GM18907 (cell line): ENCODE measurements around the gene TRIM64C.
"Not testable (repeated sequence)": the region's sequence is repeated elsewhere in the genome, so short reads cannot be mapped to it uniquely, and the experiment has no call there.

Experiments used
- ATAC-seq: cut with Tn5 transposase; IDR thresholded peaks from one replicate; pipeline ENCODE4 v1.9.1; 2021; ENCODE audit warnings: mild to moderate bottlenecking, moderate library complexity; ENCODE audit not compliant: unreplicated experiment

The TRIM64C gene

GRCh38 chr11:49059012-49059411 is at the start of gene TRIM64C:
TSS of gene TRIM64C (minus strand) at chr11:49059112. CDS start at chr11:49059112, 0 bp downstream.
- not testable (repeated sequence) for ATAC-seq

- not testable (repeated sequence) for ATAC-seq
These were observed 43.4 kb upstream of the TRIM64C start for GRCh38 chr11:49102356-49102755.

GRCh38 chr11:49069897-49070296 is 11.0 kb upstream of the TRIM64C start:
- not testable (repeated sequence) for ATAC-seq

- ATAC-seq, result not testable (repeated sequence)
These were observed 9.1 kb downstream of the TRIM64C start for GRCh38 chr11:49049821-49050220.

GRCh38 chr11:49048229-49048628 is 10.7 kb downstream of the TRIM64C start:
- not testable (repeated sequence) for ATAC-seq

GRCh38 chr11:49028523-49028922 is 30.4 kb downstream of the TRIM64C start, which contains the start of gene TRIM49B:
TSS of gene TRIM49B (plus strand) at chr11:49028823. CDS start at chr11:49031600, 2,777 bp downstream.
- not testable (repeated sequence) for ATAC-seq
